GM19238 (cell line): Measurements from ENCODE around the gene THSD7B.
"Not testable (repeated sequence)": the region's sequence is repeated elsewhere in the genome, so short reads cannot be mapped to it uniquely, and the experiment has no call there.

ENCODE experiments used
- DNase-seq: peaks from one replicate; pipeline ENCODE4 v3.0.0; 2011; ENCODE audit warnings: low spot score; ENCODE audit not compliant: insufficient read length

Gene THSD7B

GRCh38 chr2:137521653-137522619 is 756.6 kb downstream of the THSD7B start:
- no peak for DNase-seq

DNA sequence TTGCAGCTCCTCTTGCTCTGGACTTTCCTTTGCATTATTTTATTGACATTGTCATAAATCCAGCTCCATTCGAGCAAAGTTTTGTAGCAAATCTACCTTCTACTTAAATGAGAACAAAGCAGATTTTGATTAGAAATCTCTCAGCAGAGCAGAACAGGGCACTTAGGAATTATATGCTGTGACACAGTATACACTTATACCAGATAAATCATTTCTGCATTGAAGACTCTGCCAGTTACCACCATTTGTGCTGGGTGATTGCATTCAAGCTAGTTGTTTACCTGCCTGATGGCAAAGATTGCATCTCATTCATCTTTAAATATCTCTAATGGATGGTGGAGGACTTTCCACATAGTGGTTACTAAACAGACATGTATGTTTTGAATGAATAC is 757.3 kb downstream of the THSD7B start:
- no peak for DNase-seq

GRCh38 chr2:137523931-137524330 is 758.6 kb downstream of the THSD7B start:
- no peak for DNase-seq

DNA sequence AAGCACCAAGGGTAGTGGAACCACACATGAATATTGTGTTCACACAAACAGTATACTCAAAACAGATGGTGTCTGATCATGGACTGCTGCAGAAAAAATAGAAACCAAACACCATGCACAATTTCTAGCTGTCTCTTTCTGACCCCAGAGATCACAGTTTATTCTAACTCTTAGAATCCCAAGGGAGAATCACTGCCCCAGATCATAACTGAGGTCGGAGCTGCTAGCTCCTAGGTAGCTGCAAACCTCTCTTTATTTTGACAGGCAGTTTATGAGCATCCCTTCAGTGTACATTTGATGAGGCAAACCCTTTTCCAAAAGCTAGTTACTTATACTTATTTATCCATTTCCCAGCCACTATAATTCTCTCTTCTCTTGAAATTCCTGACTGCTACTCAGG is 759.8 kb downstream of the THSD7B start:
- DNase-seq, result no peak

- no peak for DNase-seq
These were observed 760.4 kb downstream of the THSD7B start for GRCh38 chr2:137525641-137526190.

DNA sequence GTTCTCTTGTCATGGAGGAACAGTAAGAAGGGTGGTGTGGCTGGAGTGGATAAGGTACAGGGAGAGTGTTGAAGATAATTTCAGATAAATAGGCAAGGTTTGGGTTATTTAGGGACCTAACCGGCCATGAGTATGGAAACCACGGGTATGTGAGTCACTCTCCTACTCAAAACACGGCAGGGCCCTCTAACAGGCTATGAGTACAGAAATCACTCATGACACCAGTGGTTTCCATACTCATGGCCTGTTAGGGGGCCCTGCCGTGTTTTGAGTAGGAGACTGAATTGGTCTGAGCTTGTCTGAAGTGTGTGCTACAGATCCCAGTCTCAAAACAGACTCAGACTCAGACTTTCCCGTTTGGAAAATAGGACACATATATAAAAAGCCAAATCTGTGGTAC is 770.6 kb downstream of the THSD7B start:
- DNase-seq, result no peak

DNA sequence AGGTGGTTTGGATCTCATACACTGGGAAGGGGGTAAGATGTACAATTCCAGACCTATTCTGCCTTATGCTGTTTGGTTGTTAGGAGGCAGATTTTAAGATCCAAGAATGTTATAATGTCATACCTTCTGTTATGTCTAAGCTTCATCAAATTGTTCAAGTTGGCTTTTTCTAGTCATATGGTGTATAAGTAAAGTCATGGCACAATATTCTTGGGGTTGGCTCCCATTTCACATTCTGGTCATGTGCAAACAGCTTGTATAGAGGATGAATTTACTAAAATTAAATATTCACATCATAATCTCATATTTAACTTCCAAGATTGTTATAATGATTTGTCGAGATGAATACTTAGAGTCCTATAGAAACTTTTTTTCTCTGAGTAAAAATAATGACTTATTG is 774.0 kb downstream of the THSD7B start:
- DNase-seq, result no peak

DNA sequence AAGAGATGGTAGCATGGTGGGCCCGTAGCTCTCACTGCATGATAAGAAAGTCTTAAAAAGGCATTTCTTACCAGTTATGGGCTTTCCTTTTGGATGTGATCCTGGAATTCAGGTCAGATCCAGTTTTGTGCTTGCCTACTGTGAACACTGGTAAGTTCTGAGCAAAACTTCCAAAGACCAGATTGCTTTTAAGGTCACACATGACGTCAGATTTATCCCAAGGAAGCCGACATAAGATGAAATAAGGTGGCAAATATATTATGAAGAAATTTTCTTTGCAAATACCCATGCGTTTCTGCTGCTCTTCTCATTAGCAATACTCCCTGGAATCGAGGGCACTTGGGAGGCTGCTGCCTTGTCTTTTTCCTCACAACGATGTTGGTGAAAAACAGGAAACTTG is 782.5 kb downstream of the THSD7B start:
- DNase-seq, result no peak

GRCh38 chr2:137566387-137566786 is 801.0 kb downstream of the THSD7B start:
- DNase-seq, result no peak

DNA sequence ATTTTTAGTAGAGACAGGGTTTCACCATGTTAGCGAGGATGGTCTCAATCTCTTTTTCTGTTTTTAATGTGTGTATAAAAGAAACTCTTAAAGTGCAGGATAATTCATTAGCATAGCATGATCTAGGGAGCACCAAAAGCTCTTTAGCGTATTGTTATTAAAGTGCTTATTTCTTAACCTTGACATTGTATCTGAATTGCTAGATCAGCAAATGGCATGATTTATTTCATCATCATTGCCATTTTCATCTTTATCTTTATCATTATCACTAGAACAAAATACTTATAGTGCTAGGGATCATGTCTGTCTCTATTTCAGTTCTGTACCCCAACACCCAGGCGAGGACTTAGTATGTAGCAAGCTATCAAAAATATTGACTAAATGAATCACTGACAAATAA is 805.1 kb downstream of the THSD7B start:
- DNase-seq, result no peak

DNA sequence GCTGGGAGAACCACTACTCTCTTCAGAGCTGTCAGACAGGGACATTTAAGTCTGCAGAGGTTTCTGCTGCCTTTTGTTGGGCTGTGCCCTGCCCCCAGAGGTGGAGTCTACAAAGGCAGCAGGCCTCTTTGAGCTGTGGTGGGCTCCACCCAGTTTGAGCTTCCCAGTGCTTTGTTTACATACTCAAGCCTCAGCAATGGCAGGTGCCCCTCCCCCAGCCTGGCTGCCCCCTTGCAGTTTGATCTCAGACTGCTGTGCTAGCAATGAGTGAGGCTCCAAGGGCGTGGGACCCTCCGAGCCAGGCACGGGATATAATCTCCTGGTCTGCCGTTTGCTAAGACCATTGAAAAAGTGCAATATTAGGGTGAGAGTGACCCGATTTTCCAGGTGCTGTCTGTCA is 822.5 kb downstream of the THSD7B start:
- DNase-seq, result not testable (repeated sequence)

GRCh38 chr2:137588578-137588977 is 823.2 kb downstream of the THSD7B start:
- not testable (repeated sequence) for DNase-seq

GRCh38 chr2:137590102-137590501 is 824.8 kb downstream of the THSD7B start:
- DNase-seq, result no peak

DNA sequence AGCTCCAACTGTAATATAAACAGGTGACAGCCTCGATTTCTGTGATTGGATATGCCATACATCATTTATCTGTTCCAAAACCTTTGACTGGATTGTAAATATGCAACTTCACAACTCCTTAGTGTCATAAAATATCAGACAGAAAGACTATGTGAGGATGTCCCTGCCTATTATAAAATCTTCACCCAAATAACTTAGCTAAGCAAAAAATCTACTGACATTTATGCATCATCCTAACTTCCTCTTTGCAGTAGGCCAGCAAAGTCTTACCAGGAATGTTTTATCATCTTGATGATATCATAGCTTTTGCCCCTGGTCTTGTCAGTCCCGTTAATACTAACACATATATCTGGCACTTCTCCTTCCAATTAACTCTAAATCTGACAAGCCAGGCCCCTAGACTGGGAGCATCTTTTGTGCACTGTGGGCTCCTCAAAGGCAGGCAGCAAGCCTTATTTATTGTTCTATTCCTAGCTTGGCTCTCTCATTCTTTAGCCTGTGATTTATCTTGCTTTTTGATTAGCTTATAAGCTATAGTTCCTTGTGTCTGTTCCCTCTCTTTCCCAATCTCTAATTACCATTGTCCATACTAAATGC is 842.5 kb downstream of the THSD7B start:
- no peak for DNase-seq

DNA sequence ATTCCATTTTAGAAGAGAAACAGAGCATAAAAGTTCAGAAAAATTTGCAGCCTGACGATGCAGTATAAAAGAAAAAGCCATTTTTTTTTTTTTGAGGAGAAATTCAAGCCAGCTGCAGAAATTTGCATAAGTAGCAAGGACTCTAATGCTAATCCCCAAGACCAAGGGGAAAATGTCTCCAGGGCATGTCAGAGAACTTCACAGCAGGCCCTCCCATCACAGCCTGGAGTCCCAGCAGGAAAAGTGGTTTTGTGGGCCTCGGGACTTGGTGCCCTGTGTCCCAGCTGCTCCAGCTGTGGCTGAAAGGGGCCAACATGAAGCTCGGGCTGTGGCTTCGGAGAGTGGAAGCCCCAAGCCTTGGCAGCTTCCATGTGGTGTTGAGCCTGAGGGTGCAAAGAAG is 873.6 kb downstream of the THSD7B start:
- no peak for DNase-seq

DNA sequence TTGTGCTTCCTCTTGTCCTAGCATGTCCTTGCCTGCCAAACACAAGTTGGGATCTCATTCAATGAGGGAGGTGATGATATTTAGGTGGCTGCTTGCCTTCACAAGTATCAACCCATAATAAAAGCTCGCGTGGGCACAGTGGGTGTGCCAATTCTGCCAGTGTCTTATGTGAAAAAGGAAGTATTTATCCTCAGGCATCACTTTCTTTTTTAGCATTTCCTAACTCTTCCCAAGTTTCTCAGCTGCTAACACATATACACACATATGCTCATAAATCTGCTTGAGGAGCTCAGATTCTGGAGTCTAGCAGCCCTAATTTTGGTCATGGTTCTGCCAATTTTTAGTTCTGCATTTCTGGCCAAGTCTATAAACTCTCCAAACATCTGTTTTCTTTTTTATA is 879.4 kb downstream of the THSD7B start:
- DNase-seq, result no peak

GRCh38 chr2:137654046-137654445 is 888.7 kb downstream of the THSD7B start:
- DNase-seq, result no peak

- no peak for DNase-seq
These were observed 890.5 kb downstream of the THSD7B start for GRCh38 chr2:137655814-137656213.

DNA sequence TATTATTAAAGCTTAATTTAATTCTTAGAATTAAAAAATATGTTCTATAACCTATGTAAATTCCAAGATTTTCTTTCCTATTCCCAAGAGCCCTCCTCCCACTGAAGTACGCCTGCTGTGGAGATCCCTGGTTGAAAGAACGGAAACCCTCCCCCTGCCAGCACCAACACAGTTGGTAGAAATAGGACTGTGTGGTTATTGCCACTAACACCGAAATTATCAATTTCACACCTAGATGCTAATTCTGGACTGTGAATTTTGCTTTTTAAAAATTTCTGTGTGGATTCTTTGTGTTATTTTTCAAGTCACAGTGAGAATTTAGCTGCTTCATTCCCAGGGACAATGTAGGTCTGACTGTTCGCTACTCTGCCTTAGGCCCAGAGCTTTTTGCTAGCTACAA is 893.1 kb downstream of the THSD7B start:
- DNase-seq, result no peak

DNA sequence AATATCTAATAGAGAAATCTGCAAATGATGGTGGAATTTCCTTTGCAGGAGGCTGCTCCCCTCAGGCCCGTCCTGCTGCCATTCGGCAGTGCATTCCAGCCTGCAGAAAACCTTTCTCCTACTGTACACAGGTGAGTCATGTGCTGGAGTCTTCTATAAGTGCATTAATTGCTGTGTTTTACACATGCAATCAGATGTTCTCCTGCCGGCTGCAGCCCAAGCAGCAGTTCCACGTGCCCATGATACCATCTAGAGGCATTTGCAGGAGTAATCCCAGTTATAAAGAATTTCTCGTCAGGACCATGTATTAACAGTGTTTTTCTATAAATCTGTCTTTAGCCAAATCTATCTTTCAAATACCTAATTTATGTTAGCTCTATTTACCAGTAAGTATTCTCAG is 894.3 kb downstream of the THSD7B start:
- no peak for DNase-seq

DNA sequence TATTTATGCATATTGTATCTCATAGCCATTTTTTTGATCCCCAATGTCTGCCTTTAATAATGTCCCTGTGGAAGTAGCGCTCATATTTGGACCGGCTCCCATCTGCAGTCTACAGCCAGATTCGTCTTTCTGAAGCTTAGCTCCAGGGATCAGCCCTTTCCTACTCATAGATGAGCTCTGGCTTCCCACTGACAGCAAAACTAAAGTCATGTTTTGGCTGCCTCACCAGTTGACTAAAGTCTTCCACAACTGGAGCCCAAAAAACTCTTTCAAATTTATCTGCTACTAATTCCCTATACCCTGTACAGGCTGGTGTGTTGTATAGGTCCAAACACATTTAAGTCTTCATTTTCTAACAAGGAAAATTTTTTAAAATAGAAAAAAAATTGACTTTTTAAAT is 904.8 kb downstream of the THSD7B start:
- no peak for DNase-seq

DNA sequence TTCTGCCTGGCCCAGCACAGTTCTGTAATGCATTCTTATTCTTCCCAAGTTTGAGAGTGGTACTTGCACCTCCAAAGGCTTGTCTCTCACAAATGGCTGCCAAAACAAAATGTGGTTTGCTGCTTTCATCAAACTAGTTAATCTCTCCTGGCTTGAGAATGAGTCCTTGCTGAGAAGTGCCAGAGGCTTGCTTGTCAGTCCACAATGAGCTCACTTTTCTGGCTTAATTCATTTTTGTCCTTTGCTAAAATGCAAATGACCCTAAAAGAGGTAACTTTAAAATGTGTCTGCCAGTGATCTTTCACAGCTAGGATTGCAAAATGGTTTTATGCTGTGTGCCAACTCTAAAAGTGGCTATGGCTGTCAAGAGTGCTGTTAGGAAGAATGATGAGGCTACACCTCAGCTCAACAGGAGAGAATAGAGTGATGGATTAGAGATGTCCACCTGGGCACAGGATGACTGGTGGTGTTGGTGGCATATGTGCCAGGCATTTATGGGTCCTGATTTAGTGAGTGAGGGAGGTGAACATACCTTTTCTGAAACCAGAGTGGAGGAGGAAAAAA is 907.7 kb downstream of the THSD7B start:
- DNase-seq, result no peak
